Upper lobe of right lung (tissue), 1 donor: ENCODE results near the gene SDHAF2. TPM values are rescaled to one million over a fixed set of nuclear protein-coding genes. Genes with fewer than 3 reads are reported as not detected.
A peak's percentile ranks its signal among the peaks of the same experiment; 100 is the strongest.

Experiments used
- ATAC-seq: fragments of 200-7000 bp; cut with Tn5 transposase; one replicate; pipeline ENCODE4 v1.9.1; 2020; ENCODE audit warnings: mild to moderate bottlenecking, moderate library complexity
- DNase-seq: peaks from one replicate; pipeline ENCODE4 v3.0.0-alpha.2; 2020
- H3K27ac ChIP-seq: fragments of 200-600 bp; one replicate; pipeline ENCODE4 v1.8.0; 2022
- H3K27me3 ChIP-seq: fragments of 200-600 bp; one replicate; pipeline ENCODE4 v1.8.0; 2022; ENCODE audit warnings: mild to moderate bottlenecking
- H3K36me3 ChIP-seq: fragments of 200-600 bp; one replicate; pipeline ENCODE4 v1.8.0; 2022
- H3K4me1 ChIP-seq: fragments of 200-600 bp; one replicate; pipeline ENCODE4 v1.8.0; 2022
- H3K4me3 ChIP-seq: fragments of 200-600 bp; one replicate; pipeline ENCODE4 v1.8.0; 2022; ENCODE audit warnings: mild to moderate bottlenecking
- H3K9me3 ChIP-seq: fragments of 200-600 bp; one replicate; pipeline ENCODE4 v1.8.0; 2022
- intact Hi-C: fragments of 100-400 bp; cut with DNase I; formaldehyde crosslinking; loops from one replicate; pipeline ENCODE4 v1.11.0; 2022
- total RNA-seq: library from RNA; stranded (reverse); fragmentation: NEBNext Ultra II Directional; extraction: Animal tissue kit (Norgen Biotek cat#: 25700); gene quantifications from one replicate; pipeline ENCODE4 v1.2.1, GENCODE V29; 2021
- TF ChIP-seq, protein P1 (sequence below): fragments of 200-600 bp; IDR thresholded peaks from one replicate; pipeline ENCODE4 v1.8.0; 2022; ENCODE audit warnings: antibody characterized with exemption
- donor health status: DM: no; HTN: yes; CAD: no; lungs with severe emphysema.

SDHAF2 gene
- total RNA-seq, 1 donor from 2014 or later, result 34.1 TPM

DNA sequence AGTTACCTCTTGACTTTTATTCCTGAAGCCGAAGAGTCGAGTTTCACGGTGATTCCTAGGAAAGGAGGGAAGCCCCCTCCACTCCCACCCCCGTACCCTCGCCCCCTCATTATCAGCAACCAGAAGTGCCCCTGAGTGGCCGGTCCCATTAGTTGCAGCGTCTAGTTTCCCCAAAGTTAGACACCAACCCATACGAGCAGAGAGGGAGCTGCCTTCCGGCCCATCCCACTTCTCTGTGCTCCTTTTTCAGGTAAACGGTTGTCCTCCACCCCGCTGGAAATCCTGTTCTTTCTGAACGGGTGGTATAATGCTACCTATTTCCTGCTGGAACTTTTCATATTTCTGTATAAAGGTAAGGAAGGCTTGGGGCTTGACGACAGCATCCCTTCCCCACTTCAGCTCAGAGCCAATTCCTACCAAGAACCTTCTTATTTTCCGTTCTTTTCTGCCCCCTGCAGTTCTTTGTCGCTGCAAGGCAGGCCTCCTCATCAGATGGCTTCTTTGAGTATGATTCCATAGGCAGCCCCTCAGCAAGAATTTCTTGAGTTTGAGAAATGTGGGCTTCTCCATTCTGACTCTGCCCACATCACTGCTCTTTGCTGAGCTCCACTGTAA is 36.8 kb upstream of the SDHAF2 start:
- Histone ChIP-seq H3K4me1 (peaks cover 14% of the 10 kb centered on the region), H3K36me3 (peaks cover 30% of the 10 kb centered on the region), H3K27ac (peak overlapping the region; percentile 86), H3K4me3 (peak overlapping the region; percentile 87), H3K9me3 (no peaks in the 10 kb centered on the region), H3K27me3 (no peaks in the 10 kb centered on the region)
- DNase-seq (no peak), ATAC-seq (no peak)
- intact Hi-C loops, result no loop called here
- TF ChIP-seq, protein P1, sequence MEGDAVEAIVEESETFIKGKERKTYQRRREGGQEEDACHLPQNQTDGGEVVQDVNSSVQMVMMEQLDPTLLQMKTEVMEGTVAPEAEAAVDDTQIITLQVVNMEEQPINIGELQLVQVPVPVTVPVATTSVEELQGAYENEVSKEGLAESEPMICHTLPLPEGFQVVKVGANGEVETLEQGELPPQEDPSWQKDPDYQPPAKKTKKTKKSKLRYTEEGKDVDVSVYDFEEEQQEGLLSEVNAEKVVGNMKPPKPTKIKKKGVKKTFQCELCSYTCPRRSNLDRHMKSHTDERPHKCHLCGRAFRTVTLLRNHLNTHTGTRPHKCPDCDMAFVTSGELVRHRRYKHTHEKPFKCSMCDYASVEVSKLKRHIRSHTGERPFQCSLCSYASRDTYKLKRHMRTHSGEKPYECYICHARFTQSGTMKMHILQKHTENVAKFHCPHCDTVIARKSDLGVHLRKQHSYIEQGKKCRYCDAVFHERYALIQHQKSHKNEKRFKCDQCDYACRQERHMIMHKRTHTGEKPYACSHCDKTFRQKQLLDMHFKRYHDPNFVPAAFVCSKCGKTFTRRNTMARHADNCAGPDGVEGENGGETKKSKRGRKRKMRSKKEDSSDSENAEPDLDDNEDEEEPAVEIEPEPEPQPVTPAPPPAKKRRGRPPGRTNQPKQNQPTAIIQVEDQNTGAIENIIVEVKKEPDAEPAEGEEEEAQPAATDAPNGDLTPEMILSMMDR, result no peak

DNA sequence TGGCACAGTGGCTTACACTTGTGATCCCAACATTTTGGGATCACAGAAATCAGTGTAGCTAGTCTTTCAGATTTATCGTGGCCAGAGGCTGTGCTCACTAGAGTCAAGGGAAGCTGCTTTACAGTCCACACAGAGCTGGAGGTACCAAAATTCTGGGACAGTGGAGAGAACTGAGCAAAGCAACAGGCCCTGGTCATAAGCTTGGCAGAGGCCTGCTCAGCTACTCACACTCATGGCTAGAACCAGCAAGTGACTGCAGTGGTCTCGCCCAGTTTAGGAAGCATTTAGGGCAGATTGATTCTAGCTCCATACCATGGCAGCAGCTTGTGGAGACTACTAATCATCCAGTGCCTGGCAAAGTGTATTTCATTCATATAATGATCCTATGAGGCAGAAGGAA is 28.8 kb upstream of the SDHAF2 start:
- ATAC-seq, result no peak
- no peaks in the 10 kb centered on the region for H3K4me1 ChIP-seq
- H3K4me3 ChIP-seq, result no peak overlapping the region
- no peak for DNase-seq
- no peaks in the 10 kb centered on the region for H3K27me3 ChIP-seq
- no peaks in the 10 kb centered on the region for H3K9me3 ChIP-seq
- H3K27ac ChIP-seq, result no peak overlapping the region
- H3K36me3 ChIP-seq, result peaks cover 81% of the 10 kb centered on the region
- TF ChIP-seq, protein P1, result no peak
- intact Hi-C loops, result no loop called here

DNA sequence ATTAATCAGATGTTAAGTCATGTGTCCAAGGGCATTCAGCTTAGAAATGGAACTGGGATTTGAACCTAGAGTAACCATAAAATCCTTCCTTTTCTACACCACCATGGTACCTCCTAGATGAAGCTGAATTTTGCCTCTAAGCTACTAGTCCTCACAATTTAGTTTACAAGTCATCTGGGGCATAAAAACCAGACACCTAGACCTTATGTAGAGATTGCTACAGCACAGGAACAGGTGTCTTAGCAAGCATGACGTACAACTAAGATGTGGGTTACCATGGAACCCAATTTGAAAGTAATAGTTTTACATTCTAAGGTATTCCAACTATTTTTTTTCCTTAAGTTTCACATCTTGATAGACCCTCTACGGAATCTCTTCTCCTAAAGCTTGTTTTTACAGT is 28.4 kb upstream of the SDHAF2 start:
- Histone ChIP-seq H3K27me3 (no peaks in the 10 kb centered on the region), H3K9me3 (no peaks in the 10 kb centered on the region), H3K4me1 (no peaks in the 10 kb centered on the region), H3K4me3 (no peak overlapping the region), H3K36me3 (peaks cover 85% of the 10 kb centered on the region), H3K27ac (no peak overlapping the region)
- intact Hi-C loops, result no loop called here
- DNase-seq (no peak), ATAC-seq (no peak)
- TF ChIP-seq, protein P1, result no peak

DNA sequence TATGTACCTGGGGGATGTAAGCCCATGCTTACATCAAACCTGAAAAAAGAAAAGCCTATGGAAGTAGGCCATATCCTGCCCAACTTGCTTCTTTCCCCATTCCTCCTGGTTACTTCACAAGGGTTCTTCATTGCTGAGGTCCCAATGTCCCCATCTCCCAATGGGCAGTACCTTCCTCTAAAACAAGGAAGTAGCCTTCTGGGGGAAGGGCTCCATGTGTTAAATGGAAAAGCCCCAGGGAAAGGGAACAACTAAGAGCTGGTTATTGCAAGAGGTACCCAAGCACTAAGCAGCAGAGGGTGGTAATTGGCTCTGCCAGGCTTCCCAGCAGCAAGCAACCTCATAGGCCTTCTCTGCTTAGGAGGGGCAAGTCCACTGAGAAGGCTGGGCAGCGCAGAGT is 26.3 kb upstream of the SDHAF2 start:
- ATAC-seq (peak; percentile 64), DNase-seq (no peak)
- no peak overlapping the region for H3K4me3 ChIP-seq
- no peaks in the 10 kb centered on the region for H3K27me3 ChIP-seq
- H3K27ac ChIP-seq, result no peak overlapping the region
- TF ChIP-seq, protein P1, result no peak
- H3K9me3 ChIP-seq, result no peaks in the 10 kb centered on the region
- no peaks in the 10 kb centered on the region for H3K4me1 ChIP-seq
- peaks cover 86% of the 10 kb centered on the region for H3K36me3 ChIP-seq
- intact Hi-C loops, result no loop called here

DNA sequence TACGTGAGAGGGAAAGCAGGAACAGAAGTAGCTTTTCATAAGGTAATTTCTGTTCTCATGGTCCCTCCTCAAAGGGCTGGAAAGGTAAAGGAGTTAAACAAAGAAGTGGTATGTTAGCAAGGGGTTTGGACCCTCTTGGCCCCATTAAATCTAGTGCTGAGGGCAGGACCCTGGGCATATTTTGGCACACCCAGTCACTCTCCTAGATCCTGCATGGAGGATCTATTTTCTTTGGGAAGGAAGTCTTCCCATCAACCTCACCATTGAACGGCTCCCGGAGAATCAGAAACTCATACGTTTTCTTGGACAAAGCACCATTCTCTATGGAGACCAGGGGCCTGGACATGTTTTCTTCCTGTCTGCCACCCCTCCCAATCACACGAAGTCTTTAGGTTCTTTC is 25.8 kb upstream of the SDHAF2 start:
- Histone ChIP-seq H3K4me3 (no peak overlapping the region), H3K4me1 (no peaks in the 10 kb centered on the region), H3K27me3 (no peaks in the 10 kb centered on the region), H3K27ac (no peak overlapping the region), H3K9me3 (no peaks in the 10 kb centered on the region), H3K36me3 (peaks cover 86% of the 10 kb centered on the region)
- DNase-seq (no peak), ATAC-seq (no peak)
- TF ChIP-seq, protein P1, result no peak
- intact Hi-C loops, result no loop called here

DNA sequence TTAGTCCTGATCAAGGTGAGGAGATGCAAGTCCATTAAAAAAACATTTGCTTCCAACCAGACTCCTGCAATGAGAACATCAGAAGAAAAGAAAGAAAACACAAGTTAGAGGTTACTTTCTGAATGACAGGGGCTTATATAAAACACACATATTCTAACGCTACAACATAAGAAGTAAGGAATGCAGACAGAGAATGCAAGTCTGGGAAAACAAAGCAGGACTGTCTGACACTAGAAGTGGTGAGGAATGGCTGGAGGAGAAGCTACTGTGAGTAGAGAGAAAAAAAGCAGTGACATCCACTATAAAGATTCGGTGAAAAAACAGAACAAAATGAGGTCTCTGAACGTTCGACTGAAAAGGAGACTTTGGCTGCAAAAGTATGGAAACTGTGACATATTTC is 25.3 kb upstream of the SDHAF2 start:
- H3K27me3 ChIP-seq, result no peaks in the 10 kb centered on the region
- ATAC-seq, result no peak
- intact Hi-C loops, result no loop called here
- H3K4me3 ChIP-seq, result no peak overlapping the region
- no peak for DNase-seq
- H3K27ac ChIP-seq, result no peak overlapping the region
- TF ChIP-seq, protein P1, result no peak
- H3K9me3 ChIP-seq, result no peaks in the 10 kb centered on the region
- no peaks in the 10 kb centered on the region for H3K4me1 ChIP-seq
- H3K36me3 ChIP-seq, result peaks cover 87% of the 10 kb centered on the region
